ENCODE results near the gene HIRA. TPM values are rescaled to one million over a fixed set of nuclear protein-coding genes. Genes with fewer than 3 reads are reported as not detected.

The HIRA gene
- polyA plus RNA-seq, 1 donor from 2014 or later: 38.1 TPM

GRCh38 chr22:19430890-19431541, 517 bp downstream of the HIRA start:
- Histone ChIP-seq H3K9ac (ENCODE audit: low read length) (peak overlapping the region; percentile 83), H3K9me2 (ENCODE audit: insufficient read depth, low read length) (no peaks in the 10 kb centered on the region), H2AFZ (ENCODE audit: low read depth, low read length) (peak overlapping the region; percentile 1), H3K79me2 (replicated peaks; ENCODE audit: insufficient read depth, low read length) (peaks cover 52% of the 10 kb centered on the region), H3K4me2 (ENCODE audit: low read length) (peak overlapping the region; percentile 89), H4K20me1 (ENCODE audit: insufficient read depth) (peaks cover 5% of the 10 kb centered on the region), H3K4me3 (ENCODE audit: low read length) (peak overlapping the region; percentile 98), H3K27ac (ENCODE audit: low read length) (peak overlapping the region; percentile 57), H3K27me3 (ENCODE audit: insufficient read depth, low read depth, low read length) (no peaks in the 10 kb centered on the region), H3F3A (ENCODE audit: insufficient read depth, low read length, poor library complexity, severe bottlenecking) (no peaks in the 10 kb centered on the region), H3K9me3 (ENCODE audit: low read length) (no peaks in the 10 kb centered on the region), H3K36me3 (ENCODE audit: insufficient read depth, low read length) (peaks cover 9% of the 10 kb centered on the region)
- TF ChIP-seq SMC3 (conservative IDR thresholded peaks at IDR 0.05; ENCODE audit: poor library complexity) (peak; percentile 35), EP300 (conservative IDR thresholded peaks at IDR 0.05; ENCODE audit: poor library complexity, severe bottlenecking) (no peak), MXI1 (conservative IDR thresholded peaks at IDR 0.05; ENCODE audit: poor library complexity, severe bottlenecking) (peak; percentile 12), RAD21 (conservative IDR thresholded peaks at IDR 0.05) (no peak), CTCF (IDR thresholded peaks at IDR 0.05; ENCODE audit: poor library complexity, severe bottlenecking) (peak; percentile 40), POLR2AphosphoS5 (IDR thresholded peaks at IDR 0.05) (no peak), EZH2 (IDR thresholded peaks at IDR 0.05; ENCODE audit: borderline replicate concordance, insufficient read depth, low read length, poor library complexity, severe bottlenecking) (no peak), TAF1 (IDR thresholded peaks at IDR 0.05; ENCODE audit: low read depth) (no peak), REST (IDR thresholded peaks at IDR 0.05; ENCODE audit: borderline replicate concordance) (peak; percentile 3)

- peak overlapping the region; percentile 57 for H3K27ac ChIP-seq (ENCODE audit: low read length)
- no peaks in the 10 kb centered on the region for H3F3A ChIP-seq (ENCODE audit: insufficient read depth, low read length, poor library complexity, severe bottlenecking)
- H3K9ac ChIP-seq (ENCODE audit: low read length): peak overlapping the region; percentile 83
- no peak overlapping the region for H2AFZ ChIP-seq (ENCODE audit: low read depth, low read length)
- H3K9me3 ChIP-seq (ENCODE audit: low read length): no peaks in the 10 kb centered on the region
- TF ChIP-seq REST (IDR thresholded peaks at IDR 0.05; ENCODE audit: borderline replicate concordance) (peak; percentile 0), EZH2 (IDR thresholded peaks at IDR 0.05; ENCODE audit: borderline replicate concordance, insufficient read depth, low read length, poor library complexity, severe bottlenecking) (no peak), TAF1 (IDR thresholded peaks at IDR 0.05; ENCODE audit: low read depth) (no peak), RAD21 (conservative IDR thresholded peaks at IDR 0.05) (no peak)
- H3K9me2 ChIP-seq (ENCODE audit: insufficient read depth, low read length): no peaks in the 10 kb centered on the region
- peaks cover 5% of the 10 kb centered on the region for H4K20me1 ChIP-seq (ENCODE audit: insufficient read depth)
- peak overlapping the region; percentile 89 for H3K4me2 ChIP-seq (ENCODE audit: low read length)
- H3K27me3 ChIP-seq (ENCODE audit: insufficient read depth, low read depth, low read length): no peaks in the 10 kb centered on the region
- peak overlapping the region; percentile 98 for H3K4me3 ChIP-seq (ENCODE audit: low read length)
- H3K79me2 ChIP-seq (replicated peaks; ENCODE audit: insufficient read depth, low read length): peaks cover 60% of the 10 kb centered on the region
- peaks cover 5% of the 10 kb centered on the region for H3K36me3 ChIP-seq (ENCODE audit: insufficient read depth, low read length)
Measured at GRCh38 chr22:19429950-19430889, 1.3 kb downstream of the HIRA start.

Data from neural cell (in vitro differentiated cells).